Peyer's patch (tissue), 4 donors: ENCODE data around the gene SHC4. TPM values are rescaled to one million over a fixed set of nuclear protein-coding genes. Genes with fewer than 3 reads are reported as not detected.

Source experiments
- DNase-seq, 3 donors: peaks; one replicate each; pipeline ENCODE4 v3.0.0-alpha.2; 2017 to 2019
- H3K27ac ChIP-seq, 4 donors: fragments of 200-600 bp; sonication (generic); one replicate each; pipeline ENCODE4 v1.5.1; 2016 to 2019
- H3K27me3 ChIP-seq, 2 donors: fragments of 200-600 bp; sonication (generic); one replicate each; pipeline ENCODE4 v1.5.1; 2019
- H3K36me3 ChIP-seq, 3 donors: fragments of 200-600 bp; sonication (generic); one replicate each; pipeline ENCODE4 v1.5.1; 2016 to 2019
- H3K4me1 ChIP-seq, 4 donors: fragments of 200-600 bp; sonication (generic); one replicate each; pipeline ENCODE4 v1.5.1; 2016 to 2019
- H3K4me3 ChIP-seq, 4 donors: fragments of 200-600 bp; sonication (generic); 1 replicate in 3 of 4; 2 replicates in 1 of 4; pipeline ENCODE4 v1.5.1; 2016 to 2019; ENCODE audit warnings: mild to moderate bottlenecking in 1 of 4
- H3K9me3 ChIP-seq, 4 donors: fragments of 200-600 bp; sonication (generic); one replicate each; pipeline ENCODE4 v1.5.1; 2016 to 2019; ENCODE audit warnings: mild to moderate bottlenecking in 1 of 4
- CTCF ChIP-seq, 6 experiments: fragments of 450-650 bp in 4 of 6; fragments of 200-600 bp in 2 of 6; sonication (generic) in 1 of 6; IDR thresholded peaks; one replicate each; pipeline ENCODE4 v1.5.1; 2017 to 2019; ENCODE audit warnings: antibody characterized with exemption in 6 of 6, mild to moderate bottlenecking in 3 of 6, moderate library complexity in 1 of 6
- POLR2A ChIP-seq, 2 donors: fragments of 450-650 bp; IDR thresholded peaks; one replicate each; pipeline ENCODE4 v1.5.1; 2017; ENCODE audit warnings: antibody characterized with exemption in 2 of 2, mild to moderate bottlenecking in 2 of 2, moderate library complexity in 2 of 2
- total RNA-seq, 4 donors: library from RNA; depleted of rRNA; stranded (reverse); fragments of >200 nt; gene quantifications; one replicate each; pipeline ENCODE4 v1.1.0, GENCODE V29; 2016

Gene SHC4
- under 1 TPM in 1 of 4 donors, not detected in 3; 0.66 TPM for total RNA-seq

- Histone ChIP-seq H3K9me3 (no peaks in the 10 kb centered on the region), H3K27me3 (no peaks in the 10 kb centered on the region), H3K4me1 (peaks cover 0 to 18% (median 0%) of the 10 kb centered on the region in 4 donors), H3K27ac (no peak within 1 kb of the TSS), H3K4me3 (peak within 1 kb of the TSS; percentile 12 to 50 (median 42)), H3K36me3 (no peaks in the 10 kb centered on the region)
- peak in 2 of 3 donors; percentile 53 to 61 for DNase-seq
- TF ChIP-seq CTCF (IDR thresholded peaks at IDR 0.05) = no peak
- no peak for TF ChIP-seq POLR2A (IDR thresholded peaks at IDR 0.05)
Measured at GRCh38 chr15:48963524-48964113, at the start of gene SHC4. SHC4 (minus strand) TSS chr15:48963919; CDS start chr15:48963015, 904 bp downstream.

GRCh38 chr15:48999314-48999713, 35.6 kb upstream of the SHC4 start:
- no peak for DNase-seq
- H3K36me3 ChIP-seq = peaks cover 0 to 63% (median 5%) of the 10 kb centered on the region in 3 donors
- H3K27me3 ChIP-seq = no peaks in the 10 kb centered on the region
- H3K4me3 ChIP-seq = no peak overlapping the region
- TF ChIP-seq CTCF (IDR thresholded peaks at IDR 0.05) (no peak), POLR2A (IDR thresholded peaks at IDR 0.05) (no peak)
- H3K9me3 ChIP-seq = no peaks in the 10 kb centered on the region
- no peaks in the 10 kb centered on the region for H3K4me1 ChIP-seq
- no peak overlapping the region for H3K27ac ChIP-seq

- TF ChIP-seq POLR2A (IDR thresholded peaks at IDR 0.05) (no peak), CTCF (IDR thresholded peaks at IDR 0.05) (no peak)
- Histone ChIP-seq H3K9me3 (no peaks in the 10 kb centered on the region), H3K4me3 (no peak overlapping the region), H3K36me3 (peaks cover 0 to 83% (median 5%) of the 10 kb centered on the region in 3 donors), H3K27me3 (no peaks in the 10 kb centered on the region), H3K27ac (no peak overlapping the region), H3K4me1 (no peaks in the 10 kb centered on the region)
- DNase-seq = no peak
Measured at GRCh38 chr15:48996276-48996675, 32.6 kb upstream of the SHC4 start.

- Histone ChIP-seq H3K4me3 (no peak overlapping the region), H3K27ac (no peak overlapping the region), H3K9me3 (no peaks in the 10 kb centered on the region), H3K27me3 (no peaks in the 10 kb centered on the region), H3K4me1 (no peaks in the 10 kb centered on the region), H3K36me3 (peaks cover 0 to 66% (median 5%) of the 10 kb centered on the region in 3 donors)
- no peak for DNase-seq
- TF ChIP-seq CTCF (IDR thresholded peaks at IDR 0.05) = no peak
- TF ChIP-seq POLR2A (IDR thresholded peaks at IDR 0.05) = no peak
Measured at GRCh38 chr15:48993380-48993779, 29.7 kb upstream of the SHC4 start.

GRCh38 chr15:48992545-48992944, 28.8 kb upstream of the SHC4 start:
- H3K9me3 ChIP-seq = no peaks in the 10 kb centered on the region
- H3K27me3 ChIP-seq = no peaks in the 10 kb centered on the region
- H3K27ac ChIP-seq = no peak overlapping the region
- DNase-seq = no peak
- H3K36me3 ChIP-seq = peaks cover 0 to 58% (median 0%) of the 10 kb centered on the region in 3 donors
- TF ChIP-seq POLR2A (IDR thresholded peaks at IDR 0.05) (no peak), CTCF (IDR thresholded peaks at IDR 0.05) (no peak)
- no peaks in the 10 kb centered on the region for H3K4me1 ChIP-seq
- H3K4me3 ChIP-seq = no peak overlapping the region
